ENCODE data around the gene CSF1. TPM values are rescaled to one million over a fixed set of nuclear protein-coding genes. Genes with fewer than 3 reads are reported as not detected.

Gene CSF1
- total RNA-seq, 1 donor from 2014 or later, result 26.1 TPM

DNA sequence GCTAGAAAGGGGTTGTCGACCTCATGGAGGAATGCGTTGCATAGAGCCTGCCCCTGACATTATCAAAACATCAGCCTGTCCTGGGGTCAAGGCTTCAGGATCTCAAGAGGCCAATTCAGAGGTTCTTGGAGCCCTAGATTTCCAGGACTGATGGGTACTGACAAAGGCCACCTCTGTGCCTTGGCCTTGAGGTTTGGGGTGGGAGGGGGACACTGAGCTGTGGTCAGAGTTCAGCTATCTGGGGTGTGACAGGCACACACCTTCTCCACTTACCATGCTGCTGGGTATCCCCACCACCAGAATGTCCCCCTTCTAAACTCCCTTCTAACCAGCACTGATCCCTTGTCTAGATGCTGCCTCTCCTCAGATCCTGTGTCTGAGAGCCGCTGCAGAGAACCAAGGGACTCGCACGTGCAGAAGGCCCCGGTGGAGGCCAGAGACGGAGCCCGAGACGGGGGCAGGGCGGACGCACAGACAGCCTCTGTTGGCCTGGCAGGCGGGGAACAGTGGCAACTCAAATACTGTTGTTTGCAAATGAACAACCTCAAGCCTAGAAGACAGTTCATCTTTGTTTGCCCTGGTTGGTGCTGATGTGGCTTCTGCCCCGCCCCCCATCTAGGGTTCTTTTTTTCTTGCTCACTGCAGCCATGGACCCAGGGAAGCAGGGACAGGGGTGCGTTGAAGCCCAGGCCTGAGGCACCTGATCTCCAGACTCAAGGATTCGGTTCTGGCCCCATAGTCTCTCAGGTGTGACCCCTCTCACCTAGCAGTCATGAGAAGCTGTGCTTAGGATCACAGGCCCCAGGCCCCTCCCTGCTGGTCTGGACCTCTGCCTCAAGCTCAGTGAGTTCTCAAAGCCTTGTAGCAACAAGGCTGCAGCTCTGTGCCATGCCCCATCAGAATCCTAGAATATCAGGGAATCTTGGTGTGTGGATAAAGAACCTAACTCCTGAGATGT is 28.1 kb upstream of the CSF1 start:
- DNase-seq (ENCODE audit: low spot score), result no peak

GRCh38 chr1:109883248-109883955 is 27.2 kb upstream of the CSF1 start:
- DNase-seq (ENCODE audit: low spot score), result no peak

- no peak for DNase-seq (ENCODE audit: low spot score)
Measured at GRCh38 chr1:109884242-109884891, 26.3 kb upstream of the CSF1 start.

DNA sequence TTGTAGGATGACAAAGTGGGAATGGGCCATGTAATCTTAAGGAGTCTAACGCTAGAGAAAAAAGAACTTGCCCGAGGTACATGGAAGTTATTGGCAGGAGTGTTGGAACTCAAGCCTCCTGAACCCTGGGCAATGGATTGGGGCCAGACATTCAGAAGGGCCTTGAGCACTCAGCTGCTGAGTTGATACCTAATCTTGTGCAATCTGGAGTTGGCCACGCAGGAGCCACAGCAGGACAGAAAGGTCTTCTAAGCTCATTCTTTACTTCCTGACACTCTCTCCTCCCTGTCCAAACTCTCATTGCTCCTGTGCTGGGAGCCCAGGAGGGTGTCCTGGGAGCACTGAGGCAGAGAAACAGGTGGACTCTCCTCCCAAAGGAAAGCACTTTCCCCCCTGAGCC is 25.1 kb upstream of the CSF1 start:
- DNase-seq (ENCODE audit: low spot score), result no peak

DNA sequence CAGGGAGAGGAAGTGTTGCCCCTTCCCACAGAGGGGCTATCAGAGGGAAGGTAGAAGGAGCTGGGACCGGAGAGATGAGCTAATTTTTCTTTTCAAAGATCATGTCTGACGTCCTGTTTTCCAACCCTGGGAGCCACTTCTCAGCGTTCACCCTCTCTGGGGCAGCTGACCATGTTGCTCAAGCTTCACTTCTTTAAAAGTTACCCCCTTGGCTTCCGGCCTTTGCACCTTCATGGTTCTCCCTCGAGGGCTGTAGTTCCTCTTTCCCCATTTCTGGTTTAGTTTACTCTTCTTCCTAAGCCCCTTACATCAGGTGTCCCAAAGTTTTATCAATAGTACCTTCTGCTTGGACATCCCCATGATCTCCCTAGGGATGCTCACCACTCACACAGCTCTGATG is 23.8 kb upstream of the CSF1 start:
- no peak for DNase-seq (ENCODE audit: low spot score)

GRCh38 chr1:109887271-109887670 is 23.4 kb upstream of the CSF1 start:
- no peak for DNase-seq (ENCODE audit: low spot score)

- no peak for DNase-seq (ENCODE audit: low spot score)
Measured at GRCh38 chr1:109887884-109888283, 22.8 kb upstream of the CSF1 start.

DNA sequence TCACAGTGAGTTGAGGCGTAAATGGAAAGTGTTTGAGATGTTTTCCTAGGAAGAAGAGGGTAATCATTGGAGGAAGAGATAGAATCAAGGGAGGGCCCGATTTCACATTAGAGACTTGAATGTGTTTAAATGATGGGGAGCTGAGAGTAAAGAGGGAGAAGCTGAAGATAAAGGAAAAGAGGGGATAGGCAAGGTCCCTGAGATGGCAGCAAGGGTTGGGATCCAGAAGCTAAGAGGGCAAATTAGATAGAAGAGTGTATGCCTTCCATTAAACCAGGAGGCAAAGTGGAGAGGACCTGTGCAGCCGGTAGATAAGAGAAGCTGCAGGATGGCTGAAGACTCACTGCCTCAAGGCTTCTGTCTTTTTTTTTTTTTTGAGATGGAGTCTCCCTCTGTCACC is 21.6 kb upstream of the CSF1 start:
- no peak for DNase-seq (ENCODE audit: low spot score)

DNA sequence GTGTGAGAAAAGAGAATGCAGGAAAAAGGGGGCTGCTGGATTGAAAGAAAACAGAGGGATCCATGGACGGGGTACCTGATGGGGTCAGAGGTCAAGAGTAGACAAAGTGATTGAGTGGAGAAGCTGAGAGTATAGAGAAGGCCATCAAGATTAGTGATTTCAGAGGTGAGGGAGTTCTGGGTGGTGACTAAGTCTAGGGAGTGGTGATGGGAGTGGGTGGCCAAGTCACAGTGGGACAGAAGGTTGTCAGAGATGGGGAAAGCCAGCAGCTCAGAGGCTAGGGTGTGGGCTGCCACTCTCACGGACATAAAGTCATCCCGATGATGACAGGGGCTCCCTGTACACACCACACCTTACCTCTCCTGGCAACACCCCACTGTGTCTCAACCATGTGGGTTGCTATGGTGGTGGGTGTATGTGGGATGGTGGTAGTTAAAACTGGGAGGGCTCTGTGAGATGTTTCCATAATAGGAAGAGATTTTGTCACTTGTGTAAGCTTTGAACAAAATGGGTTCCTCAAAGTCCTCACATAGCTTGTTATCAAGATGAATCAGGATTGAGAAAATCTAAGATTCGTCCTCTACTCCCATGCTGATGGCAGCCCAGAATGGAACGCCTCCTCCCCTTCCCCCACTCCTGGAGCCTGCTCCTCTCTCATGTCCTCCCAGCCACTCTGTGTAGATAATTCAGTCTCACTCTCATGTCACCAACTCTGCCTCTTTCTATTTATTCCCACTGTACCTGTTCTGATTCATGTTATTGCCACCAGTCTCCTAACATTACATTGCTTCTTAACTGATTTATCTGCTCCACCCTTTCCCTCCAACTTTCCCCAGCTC is 20.3 kb upstream of the CSF1 start:
- no peak for DNase-seq (ENCODE audit: low spot score)

DNA sequence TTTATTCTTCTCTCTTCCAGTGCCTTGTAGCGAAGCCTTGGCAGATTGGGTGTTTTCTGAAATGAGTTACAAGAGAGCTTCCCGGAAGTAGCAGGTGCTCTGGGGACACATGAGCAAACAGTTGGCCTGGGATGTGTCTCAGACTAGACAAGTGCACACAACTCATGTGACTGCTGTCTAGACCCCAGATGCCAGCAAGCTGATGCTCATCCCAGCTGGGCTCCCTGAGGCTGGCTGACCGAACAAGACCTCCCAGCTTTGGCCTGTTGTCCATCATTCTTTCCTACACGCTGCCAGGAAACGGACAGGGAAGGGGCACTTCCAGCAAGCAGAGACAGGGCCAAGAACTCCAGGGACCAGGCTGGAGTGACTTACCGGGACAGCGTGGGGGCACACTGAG is 18.7 kb upstream of the CSF1 start:
- no peak for DNase-seq (ENCODE audit: low spot score)

DNA sequence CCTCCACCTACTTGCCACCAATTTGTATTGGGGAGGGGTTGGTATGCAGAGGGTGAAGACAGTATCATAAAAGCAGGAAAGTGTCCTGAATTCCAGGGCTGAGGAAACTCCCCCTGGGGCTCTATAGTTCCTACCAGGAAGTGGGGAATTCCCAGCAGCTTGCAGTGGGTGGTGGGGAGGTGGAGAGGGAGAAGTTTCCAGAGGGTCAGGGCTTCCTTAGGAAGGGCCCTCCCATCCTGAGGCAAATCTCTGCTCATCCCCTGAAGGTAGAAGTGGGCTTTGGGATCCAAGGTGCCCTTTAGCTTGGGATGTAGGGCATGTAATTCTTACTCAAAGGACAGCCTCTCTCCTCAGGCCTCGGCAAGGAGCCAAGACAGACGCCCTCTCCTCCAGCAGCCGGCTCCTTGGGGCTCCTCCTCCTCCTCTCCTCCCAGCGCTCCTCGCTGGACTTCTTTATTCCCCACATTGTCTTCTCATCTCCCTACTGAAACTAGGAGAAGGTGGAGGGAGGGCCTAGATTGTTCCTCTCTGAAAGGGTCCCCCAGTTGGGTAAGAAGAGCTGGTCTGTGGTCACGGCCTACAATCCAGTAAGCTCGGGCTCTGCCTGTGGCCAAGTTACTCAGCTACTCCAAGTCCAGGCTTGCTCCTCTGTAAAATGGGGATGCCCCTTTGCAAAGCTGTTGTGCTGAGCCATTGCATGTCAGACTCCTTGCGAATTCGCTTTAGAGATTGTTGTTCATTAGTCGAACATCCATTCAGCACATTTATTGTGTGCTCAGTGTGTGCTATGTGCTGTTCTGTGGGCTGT is 17.9 kb upstream of the CSF1 start:
- no peak for DNase-seq (ENCODE audit: low spot score)

DNA sequence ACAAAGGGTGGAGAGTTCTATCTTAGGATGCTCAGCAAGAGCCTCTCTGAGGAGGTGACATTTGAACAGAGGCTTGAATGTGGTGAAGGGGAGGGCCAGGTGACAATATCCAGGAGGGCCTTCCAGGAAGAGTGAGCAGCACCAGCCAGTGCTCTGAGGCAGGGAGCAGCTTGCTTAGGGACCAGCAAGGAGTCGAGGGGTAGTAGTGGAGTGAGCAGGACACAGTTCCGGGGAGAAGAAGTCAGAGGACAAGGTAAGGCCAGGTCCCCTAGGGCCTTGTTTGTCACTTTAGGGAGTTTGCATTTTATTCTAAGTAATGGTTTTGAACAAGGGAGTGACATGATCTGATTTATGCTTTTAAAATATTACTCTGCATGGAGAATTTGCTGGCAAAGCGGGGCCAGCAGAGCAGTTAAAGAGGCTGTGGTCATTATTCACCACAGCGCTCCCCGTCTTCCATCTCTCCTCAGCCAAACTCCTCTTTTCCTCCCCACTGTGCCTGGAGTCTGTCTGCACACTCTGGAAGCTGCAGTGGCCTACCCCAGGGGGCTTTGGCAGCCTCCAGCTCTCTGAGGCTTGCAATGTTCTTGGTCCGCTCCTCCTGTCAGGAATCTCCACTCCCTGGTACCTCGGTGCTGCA is 17.0 kb upstream of the CSF1 start:
- no peak for DNase-seq (ENCODE audit: low spot score)

DNA sequence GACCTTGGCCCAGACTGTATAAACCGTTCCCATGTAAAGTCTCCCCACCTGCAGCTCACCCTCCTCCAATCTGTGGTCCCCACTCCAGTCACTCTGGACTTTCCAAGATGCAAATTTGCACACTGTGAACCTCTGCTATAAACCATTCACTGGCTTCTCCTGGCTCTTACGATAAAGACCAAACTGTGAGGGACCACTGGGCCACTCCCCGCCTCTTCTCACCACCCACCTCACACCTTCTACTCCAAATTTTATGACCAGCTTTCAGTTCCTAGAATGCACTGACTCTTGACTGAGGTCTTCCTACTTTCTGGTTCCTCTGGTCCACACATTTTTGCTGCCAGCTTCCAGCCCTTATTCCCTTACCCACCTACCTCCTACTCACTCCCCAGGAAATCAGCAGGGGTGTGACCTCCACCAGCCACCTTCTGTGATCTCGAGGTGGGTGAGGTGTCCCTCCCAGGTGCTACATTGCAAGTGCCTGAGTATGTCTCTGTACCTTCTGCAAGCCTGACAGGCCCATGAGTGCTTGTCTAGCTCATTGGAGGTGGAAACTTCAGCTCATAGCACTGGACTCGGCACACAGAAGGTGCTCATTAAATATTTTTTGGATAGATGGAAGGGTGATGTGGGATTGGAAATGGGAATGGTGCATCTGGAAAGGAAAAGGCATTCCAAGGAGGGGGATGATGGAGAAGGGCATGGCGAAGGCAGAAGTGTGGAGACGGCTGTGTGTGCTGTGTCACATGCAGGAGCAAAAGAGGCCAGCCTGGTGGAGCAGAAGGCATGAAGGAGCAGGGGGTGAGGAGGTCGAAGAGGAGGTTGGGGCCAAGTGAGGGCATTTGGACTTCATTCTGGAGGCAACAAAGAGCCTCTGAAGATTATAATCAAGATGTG is 15.6 kb upstream of the CSF1 start:
- DNase-seq (ENCODE audit: low spot score), result no peak

GRCh38 chr1:109895720-109896504 is 14.7 kb upstream of the CSF1 start:
- DNase-seq (ENCODE audit: low spot score), result no peak

DNA sequence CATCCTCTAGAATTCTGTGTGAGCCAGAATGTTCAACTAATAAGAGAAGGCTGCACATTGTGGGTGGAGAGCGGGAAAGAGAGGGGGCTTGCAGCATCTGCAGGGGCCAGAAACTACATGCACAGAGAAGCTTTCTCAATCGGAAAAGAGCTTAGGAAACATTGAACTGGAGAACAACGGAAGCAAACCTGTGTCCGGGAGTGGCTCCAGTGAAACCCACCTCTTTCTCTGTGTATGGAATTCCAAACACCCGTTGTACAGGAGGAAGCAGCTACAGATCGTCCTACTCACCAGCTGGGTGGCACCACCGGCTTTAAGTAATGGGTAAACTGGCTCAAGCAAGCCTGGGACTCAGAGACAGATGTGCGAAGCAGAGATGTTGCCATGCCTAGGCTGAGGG is 14.0 kb upstream of the CSF1 start:
- no peak for DNase-seq (ENCODE audit: low spot score)

- DNase-seq (ENCODE audit: low spot score), result no peak
Measured at GRCh38 chr1:109897259-109897955, 13.2 kb upstream of the CSF1 start.

DNA sequence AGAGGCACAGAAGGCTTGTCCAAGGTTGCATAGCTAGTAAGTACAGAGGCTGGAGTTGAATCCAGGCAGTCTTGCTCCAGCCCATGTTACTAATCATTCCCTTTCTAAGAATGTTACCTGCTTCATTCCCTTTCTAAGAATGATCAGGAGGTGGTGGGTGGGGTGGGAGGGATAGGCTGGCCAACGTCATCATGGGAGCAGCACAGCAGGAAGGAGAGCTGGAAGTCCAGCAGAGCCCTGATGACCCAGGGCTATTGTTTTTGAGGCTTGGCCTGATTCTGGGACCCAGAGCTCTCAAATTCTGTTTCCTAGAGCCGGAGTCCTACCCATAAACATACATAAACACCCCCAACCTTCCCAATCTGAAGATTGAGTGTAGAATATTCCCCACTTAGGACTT is 11.8 kb upstream of the CSF1 start:
- no peak for DNase-seq (ENCODE audit: low spot score)

GRCh38 chr1:109901141-109901523 is 9.5 kb upstream of the CSF1 start:
- DNase-seq (ENCODE audit: low spot score), result no peak

Data from ureter (tissue), 1 donor.